HepG2 (cell line): ENCODE results near the gene MEPCE. TPM values are rescaled to one million over a fixed set of nuclear protein-coding genes. Genes with fewer than 3 reads are reported as not detected.
A peak's percentile ranks its signal among the peaks of the same experiment; 100 is the strongest.

Experiments used
- AHR ChIP-seq: IDR thresholded peaks from 2 replicates; pipeline ENCODE4 v1.6.1; 2018; ENCODE audit warnings: missing genetic modification reagents, missing compliant biosample characterization
- CREB1 ChIP-seq, 2 experiments: fragments of 450-650 bp in 1 of 2; IDR thresholded peaks; 2 replicates each; pipeline ENCODE4 v1.6.1; 2016 to 2017; ENCODE audit warnings: control low read depth in 1 of 2, mild to moderate bottlenecking in 1 of 2, missing compliant biosample characterization in 1 of 2, missing genetic modification characterization in 1 of 2
- EP300 ChIP-seq, 3 experiments: sonication (generic) in 1 of 3; formaldehyde crosslinking in 1 of 3; IDR thresholded peaks; 2 replicates each; pipeline versions ENCODE4 v1.5.1 to v1.6.1; 2011 to 2020; ENCODE audit warnings: low read depth in 2 of 3, low read length in 2 of 3, borderline replicate concordance in 1 of 3, improper control_type of control experiment in 1 of 3, mild to moderate bottlenecking in 1 of 3, missing genetic modification reagents in 1 of 3, moderate library complexity in 1 of 3
- HDAC1 ChIP-seq: sonication (generic); formaldehyde crosslinking; IDR thresholded peaks from 2 replicates; pipeline ENCODE4 v1.5.1; 2020; ENCODE audit warnings: mild to moderate bottlenecking, missing genetic modification reagents
- PHF5A ChIP-seq: IDR thresholded peaks from one replicate; pipeline ENCODE4 v1.6.1; 2018; ENCODE audit warnings: low read depth, missing genetic modification reagents; ENCODE audit not compliant: unreplicated experiment
- RAD21 ChIP-seq: fragments of 450-650 bp; formaldehyde crosslinking; IDR thresholded peaks from 2 replicates; pipeline ENCODE4 v1.5.0; 2020; ENCODE audit warnings: mild to moderate bottlenecking
- SP1 ChIP-seq, 2 experiments: fragments of 450-650 bp in 1 of 2; sonication (generic) in 1 of 2; formaldehyde crosslinking in 1 of 2; IDR thresholded peaks; 2 replicates each; pipeline versions ENCODE4 v1.4.0 to v1.6.1; 2016 to 2020; ENCODE audit warnings: missing genetic modification reagents in 1 of 2
- SRF ChIP-seq: IDR thresholded peaks from 2 replicates; pipeline ENCODE4 v1.6.1; 2011; ENCODE audit warnings: mild to moderate bottlenecking, low read depth, low read length, moderate library complexity
- TGIF2 ChIP-seq: IDR thresholded peaks from 2 replicates; pipeline ENCODE4 v1.6.1; 2016; ENCODE audit warnings: control low read depth, missing compliant biosample characterization
- THAP11 ChIP-seq: IDR thresholded peaks from 2 replicates; pipeline ENCODE4 v1.6.1; 2016; ENCODE audit warnings: missing biosample characterization, missing genetic modification reagents
- ZBTB3 ChIP-seq: sonication (generic); formaldehyde crosslinking; IDR thresholded peaks from 2 replicates; pipeline ENCODE4 v1.4.0; 2020; ENCODE audit warnings: low read depth, mild to moderate bottlenecking, moderate library complexity, missing genetic modification reagents, borderline replicate concordance
- ZGPAT ChIP-seq: IDR thresholded peaks from 2 replicates; pipeline ENCODE4 v1.6.1; 2016; ENCODE audit warnings: mild to moderate bottlenecking
- ZMAT5 ChIP-seq: sonication (generic); formaldehyde crosslinking; IDR thresholded peaks from 2 replicates; pipeline ENCODE4 v1.5.0; 2020; ENCODE audit warnings: mild to moderate bottlenecking, low read depth, missing genetic modification reagents, borderline replicate concordance
- ZMYM3 ChIP-seq: sonication (generic); formaldehyde crosslinking; IDR thresholded peaks from 2 replicates; pipeline ENCODE4 v1.5.1; 2020; ENCODE audit warnings: mild to moderate bottlenecking, missing genetic modification reagents
- ZNF44 ChIP-seq: sonication (generic); formaldehyde crosslinking; IDR thresholded peaks from 2 replicates; pipeline ENCODE4 v1.5.1; 2020; ENCODE audit warnings: mild to moderate bottlenecking, missing genetic modification reagents
- ZNF543 ChIP-seq: sonication (generic); formaldehyde crosslinking; IDR thresholded peaks from 2 replicates; pipeline ENCODE4 v1.4.0; 2020; ENCODE audit warnings: mild to moderate bottlenecking, missing genetic modification reagents
- ZNF556 ChIP-seq: sonication (generic); formaldehyde crosslinking; IDR thresholded peaks from 2 replicates; pipeline ENCODE4 v1.4.0; 2020; ENCODE audit warnings: mild to moderate bottlenecking, missing genetic modification reagents, borderline replicate concordance
- ZNF562 ChIP-seq: sonication (generic); formaldehyde crosslinking; IDR thresholded peaks from 2 replicates; pipeline ENCODE4 v1.8.0; 2022; ENCODE audit warnings: missing genetic modification reagents, borderline replicate concordance
- ZNF598 ChIP-seq: sonication (generic); formaldehyde crosslinking; IDR thresholded peaks from 2 replicates; pipeline ENCODE4 v1.5.1; 2020; ENCODE audit warnings: mild to moderate bottlenecking, missing genetic modification reagents, borderline replicate concordance
- ZSCAN20 ChIP-seq: sonication (generic); formaldehyde crosslinking; IDR thresholded peaks from 2 replicates; pipeline ENCODE4 v1.4.0; 2020; ENCODE audit warnings: missing genetic modification reagents, mild to moderate bottlenecking, borderline replicate concordance
- polyA plus RNA-seq, 8 experiments: library from polyadenylated mRNA; depleted of rRNA in 3 of 8; stranded (reverse) in 7 of 8; unstranded in 1 of 8; fragments of >200 nt; fragmentation: Illumina TruSeq in 4 of 8; extraction: Trizol in 4 of 8; gene quantifications; 2 replicates each; pipeline versions ENCODE4 v1.2.1 to v1.2.3, GENCODE V29; 2011 to 2016; ENCODE audit warnings: low read depth in 4 of 8, missing spikeins in 1 of 8, mixed read lengths in 1 of 8; ENCODE audit not compliant: insufficient read depth in 1 of 8
- total RNA-seq, 5 experiments: library from RNA; depleted of rRNA; stranded (reverse); fragments of >200 nt; fragmentation: Illumina TruSeq; extraction: Trizol; gene quantifications; 2 replicates each; pipeline ENCODE4 v1.2.3, GENCODE V29; 2016; ENCODE audit warnings: low read depth in 1 of 5
- TF ChIP-seq, protein P1 (sequence below): sonication (generic); formaldehyde crosslinking; IDR thresholded peaks from 2 replicates; pipeline ENCODE4 v1.5.0; 2020; ENCODE audit warnings: missing genetic modification reagents, mild to moderate bottlenecking, borderline replicate concordance
- TF ChIP-seq, protein P2 (sequence below): sonication (generic); formaldehyde crosslinking; IDR thresholded peaks from 2 replicates; pipeline ENCODE4 v1.5.1; 2020; ENCODE audit warnings: missing genetic modification reagents, mild to moderate bottlenecking, borderline replicate concordance

The MEPCE gene
- total and polyA plus RNA-seq, 2 of the 13 experiments (the other 11 are each of a cell fraction or from before 2014, with no cell fraction given): 12.3 to 26.0 TPM

DNA sequence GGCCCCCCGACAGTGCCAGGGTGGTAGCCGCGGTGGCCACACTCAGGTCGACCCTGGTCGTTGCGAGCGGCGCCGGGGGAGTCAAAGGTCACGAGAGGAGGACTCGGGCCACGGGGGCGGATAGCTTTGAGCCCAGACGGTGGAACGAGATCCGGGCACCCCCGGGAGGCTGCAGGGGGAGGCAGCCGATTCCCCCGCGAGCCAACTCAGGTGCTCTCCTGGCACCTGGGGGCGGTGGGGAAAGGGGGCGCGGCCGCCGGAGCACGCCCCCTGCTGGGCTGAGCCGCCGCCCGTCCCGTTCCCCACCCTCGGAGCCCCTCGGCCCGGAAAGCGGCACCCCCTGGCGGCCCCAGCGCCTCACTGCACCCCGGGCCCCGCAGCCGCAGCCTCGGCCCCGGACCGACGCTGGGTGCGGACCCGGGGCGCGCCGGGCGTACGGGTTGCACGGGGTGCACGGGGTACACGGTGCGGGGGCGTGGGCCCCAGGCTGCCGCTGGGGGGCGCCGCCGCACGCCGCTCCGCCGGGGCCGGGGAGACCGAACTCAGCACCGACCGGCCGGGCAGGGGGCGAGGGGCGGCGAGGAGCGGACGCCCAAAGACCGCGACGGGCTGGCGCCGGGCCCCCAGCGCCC, 53.6 kb downstream of the MEPCE start (continued):
- no peak for TF ChIP-seq SP1 (IDR thresholded peaks at IDR 0.05)
- no peak; the same call in 1 of the 2 replicates for TF ChIP-seq SP1 (CRISPR knock-in tag; IDR thresholded peaks at IDR 0.05)
- TF ChIP-seq RAD21 (CRISPR knock-in tag): peak; percentile 96
- no peak for TF ChIP-seq CREB1 (IDR thresholded peaks at IDR 0.05)
- TF ChIP-seq CREB1 (CRISPR knock-in tag; IDR thresholded peaks at IDR 0.05): no peak
- TF ChIP-seq ZNF44 (CRISPR knock-in tag): no peak
- TF ChIP-seq, protein P1, sequence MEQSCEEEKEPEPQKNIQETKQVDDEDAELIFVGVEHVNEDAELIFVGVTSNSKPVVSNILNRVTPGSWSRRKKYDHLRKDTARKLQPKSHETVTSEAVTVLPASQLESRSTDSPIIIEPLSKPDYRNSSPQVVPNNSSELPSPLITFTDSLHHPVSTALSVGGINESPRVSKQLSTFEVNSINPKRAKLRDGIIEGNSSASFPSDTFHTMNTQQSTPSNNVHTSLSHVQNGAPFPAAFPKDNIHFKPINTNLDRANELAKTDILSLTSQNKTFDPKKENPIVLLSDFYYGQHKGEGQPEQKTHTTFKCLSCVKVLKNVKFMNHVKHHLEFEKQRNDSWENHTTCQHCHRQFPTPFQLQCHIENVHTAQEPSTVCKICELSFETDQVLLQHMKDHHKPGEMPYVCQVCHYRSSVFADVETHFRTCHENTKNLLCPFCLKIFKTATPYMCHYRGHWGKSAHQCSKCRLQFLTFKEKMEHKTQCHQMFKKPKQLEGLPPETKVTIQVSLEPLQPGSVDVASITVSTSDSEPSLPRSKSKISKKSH (CRISPR knock-in tag): 0 out of 2 replicates have a peak, but pooled peaks have one; percentile 17
- TF ChIP-seq ZNF543 (CRISPR knock-in tag): no peak
- TF ChIP-seq ZNF562 (CRISPR knock-in tag): no peak
- TF ChIP-seq ZMYM3 (CRISPR knock-in tag): peak; percentile 43; the same call in 1 of the 2 replicates
- peak; percentile 20; the same call in 1 of the 2 replicates for TF ChIP-seq HDAC1
- TF ChIP-seq ZGPAT (CRISPR knock-in tag): 0 out of 2 replicates have a peak, but pooled peaks have one; percentile 26
- TF ChIP-seq, protein P2, sequence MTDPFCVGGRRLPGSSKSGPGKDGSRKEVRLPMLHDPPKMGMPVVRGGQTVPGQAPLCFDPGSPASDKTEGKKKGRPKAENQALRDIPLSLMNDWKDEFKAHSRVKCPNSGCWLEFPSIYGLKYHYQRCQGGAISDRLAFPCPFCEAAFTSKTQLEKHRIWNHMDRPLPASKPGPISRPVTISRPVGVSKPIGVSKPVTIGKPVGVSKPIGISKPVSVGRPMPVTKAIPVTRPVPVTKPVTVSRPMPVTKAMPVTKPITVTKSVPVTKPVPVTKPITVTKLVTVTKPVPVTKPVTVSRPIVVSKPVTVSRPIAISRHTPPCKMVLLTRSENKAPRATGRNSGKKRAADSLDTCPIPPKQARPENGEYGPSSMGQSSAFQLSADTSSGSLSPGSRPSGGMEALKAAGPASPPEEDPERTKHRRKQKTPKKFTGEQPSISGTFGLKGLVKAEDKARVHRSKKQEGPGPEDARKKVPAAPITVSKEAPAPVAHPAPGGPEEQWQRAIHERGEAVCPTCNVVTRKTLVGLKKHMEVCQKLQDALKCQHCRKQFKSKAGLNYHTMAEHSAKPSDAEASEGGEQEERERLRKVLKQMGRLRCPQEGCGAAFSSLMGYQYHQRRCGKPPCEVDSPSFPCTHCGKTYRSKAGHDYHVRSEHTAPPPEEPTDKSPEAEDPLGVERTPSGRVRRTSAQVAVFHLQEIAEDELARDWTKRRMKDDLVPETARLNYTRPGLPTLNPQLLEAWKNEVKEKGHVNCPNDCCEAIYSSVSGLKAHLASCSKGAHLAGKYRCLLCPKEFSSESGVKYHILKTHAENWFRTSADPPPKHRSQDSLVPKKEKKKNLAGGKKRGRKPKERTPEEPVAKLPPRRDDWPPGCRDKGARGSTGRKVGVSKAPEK (CRISPR knock-in tag): no peak
- peak; percentile 31 for TF ChIP-seq PHF5A
- peak; percentile 63; the same call in 1 of the 2 replicates for TF ChIP-seq ZNF556 (CRISPR knock-in tag)
- TF ChIP-seq AHR: 0 out of 2 replicates have a peak, but pooled peaks have one; percentile 17
- no peak for TF ChIP-seq EP300 (IDR thresholded peaks at IDR 0.05; ENCODE audit: low read depth in 2 of 2, low read length in 2 of 2)
- TF ChIP-seq EP300 (CRISPR knock-in tag; IDR thresholded peaks at IDR 0.05; ENCODE audit: borderline replicate concordance): no peak
- TF ChIP-seq ZMAT5 (CRISPR knock-in tag): no peak
- TF ChIP-seq THAP11 (CRISPR knock-in tag): peak; percentile 31; the same call in 1 of the 2 replicates
- TF ChIP-seq ZSCAN20 (CRISPR knock-in tag): no peak
- no peak for TF ChIP-seq ZNF598
- TF ChIP-seq TGIF2: 0 out of 2 replicates have a peak, but pooled peaks have one; percentile 33
- TF ChIP-seq ZBTB3 (CRISPR knock-in tag): 0 out of 2 replicates have a peak, but pooled peaks have one; percentile 48
- TF ChIP-seq SRF: no peak
